HG03095 (cell line): ENCODE results near the gene SNAI3.
"Not testable (repeated sequence)": the region's sequence is repeated elsewhere in the genome, so short reads cannot be mapped to it uniquely, and the experiment has no call there.

Experiments used
- ATAC-seq: cut with Tn5 transposase; IDR thresholded peaks from one replicate; pipeline ENCODE4 v1.9.1; 2021; ENCODE audit warnings: moderate library complexity; ENCODE audit not compliant: unreplicated experiment

Gene SNAI3

GRCh38 chr16:88671806-88672205, 14.5 kb downstream of the SNAI3 start:
- ATAC-seq, result no peak

- no peak for ATAC-seq
Observed at GRCh38 chr16:88669980-88670379, 16.3 kb downstream of the SNAI3 start.

GRCh38 chr16:88669493-88669892, 16.8 kb downstream of the SNAI3 start:
- ATAC-seq, result not testable (repeated sequence)

- no peak for ATAC-seq
Observed at GRCh38 chr16:88667461-88667860, 18.8 kb downstream of the SNAI3 start.

- no peak for ATAC-seq
Observed at GRCh38 chr16:88665570-88665969, 20.7 kb downstream of the SNAI3 start.

GRCh38 chr16:88665148-88665547, 21.2 kb downstream of the SNAI3 start:
- no peak for ATAC-seq

- ATAC-seq, result peak; percentile 88
Observed at GRCh38 chr16:88662843-88663606, 23.3 kb downstream of the SNAI3 start, which contains the start of gene MVD. TSS of gene MVD (minus strand) at chr16:88663091. CDS start at chr16:88663080, 11 bp downstream.

GRCh38 chr16:88662222-88662842, 24.0 kb downstream of the SNAI3 start:
- ATAC-seq, result no peak

- no peak for ATAC-seq
Observed at GRCh38 chr16:88661468-88661867, 24.8 kb downstream of the SNAI3 start.

- ATAC-seq, result no peak
Observed at GRCh38 chr16:88659160-88659559, 27.1 kb downstream of the SNAI3 start.

GRCh38 chr16:88658714-88659113, 27.6 kb downstream of the SNAI3 start:
- no peak for ATAC-seq

- no peak for ATAC-seq
Observed at GRCh38 chr16:88657371-88657770, 28.9 kb downstream of the SNAI3 start.

- ATAC-seq, result no peak
Observed at GRCh38 chr16:88656291-88656980, 29.9 kb downstream of the SNAI3 start.

GRCh38 chr16:88655733-88656281, 30.5 kb downstream of the SNAI3 start:
- ATAC-seq, result no peak

GRCh38 chr16:88655053-88655732, 31.1 kb downstream of the SNAI3 start:
- ATAC-seq, result no peak

- ATAC-seq, result no peak
Observed at GRCh38 chr16:88654363-88655052, 31.8 kb downstream of the SNAI3 start.

- ATAC-seq, result no peak
Observed at GRCh38 chr16:88653596-88654362, 32.5 kb downstream of the SNAI3 start.

GRCh38 chr16:88653101-88653500, 33.2 kb downstream of the SNAI3 start:
- no peak for ATAC-seq

GRCh38 chr16:88652762-88653063, 33.6 kb downstream of the SNAI3 start:
- ATAC-seq, result no peak
